ENCODE data around the gene MS4A4E.

GRCh38 chr11:60208951-60209350 is 34.0 kb downstream of the MS4A4E start:
- TF ChIP-seq EZH2 (IDR thresholded peaks at IDR 0.05; ENCODE audit: low read depth, unreplicated experiment) = no peak
- TF ChIP-seq, protein P1, sequence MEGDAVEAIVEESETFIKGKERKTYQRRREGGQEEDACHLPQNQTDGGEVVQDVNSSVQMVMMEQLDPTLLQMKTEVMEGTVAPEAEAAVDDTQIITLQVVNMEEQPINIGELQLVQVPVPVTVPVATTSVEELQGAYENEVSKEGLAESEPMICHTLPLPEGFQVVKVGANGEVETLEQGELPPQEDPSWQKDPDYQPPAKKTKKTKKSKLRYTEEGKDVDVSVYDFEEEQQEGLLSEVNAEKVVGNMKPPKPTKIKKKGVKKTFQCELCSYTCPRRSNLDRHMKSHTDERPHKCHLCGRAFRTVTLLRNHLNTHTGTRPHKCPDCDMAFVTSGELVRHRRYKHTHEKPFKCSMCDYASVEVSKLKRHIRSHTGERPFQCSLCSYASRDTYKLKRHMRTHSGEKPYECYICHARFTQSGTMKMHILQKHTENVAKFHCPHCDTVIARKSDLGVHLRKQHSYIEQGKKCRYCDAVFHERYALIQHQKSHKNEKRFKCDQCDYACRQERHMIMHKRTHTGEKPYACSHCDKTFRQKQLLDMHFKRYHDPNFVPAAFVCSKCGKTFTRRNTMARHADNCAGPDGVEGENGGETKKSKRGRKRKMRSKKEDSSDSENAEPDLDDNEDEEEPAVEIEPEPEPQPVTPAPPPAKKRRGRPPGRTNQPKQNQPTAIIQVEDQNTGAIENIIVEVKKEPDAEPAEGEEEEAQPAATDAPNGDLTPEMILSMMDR (conservative IDR thresholded peaks at IDR 0.05; ENCODE audit: low read depth in 2 of 2) = no peak
- TF ChIP-seq CREB1 (CRISPR knock-in tag; IDR thresholded peaks at IDR 0.05; ENCODE audit: low read depth) = no peak
- no peak for TF ChIP-seq POLR2AphosphoS5 (IDR thresholded peaks at IDR 0.05; ENCODE audit: low read depth)
- TF ChIP-seq EZH2phosphoT487 (IDR thresholded peaks at IDR 0.05; ENCODE audit: unreplicated experiment) = no peak
- no peak for TF ChIP-seq ETS1 (IDR thresholded peaks at IDR 0.05)
- TF ChIP-seq REST (IDR thresholded peaks at IDR 0.05; ENCODE audit: unreplicated experiment) = no peak
